Activated T-cell treated with anti-CD3 and anti-CD28 coated beads, Interleukin-2, amount 50 U/mL, for 24 hours (primary cell): Measurements from ENCODE around the gene TSPAN4.

ENCODE experiments used
- DNase-seq: peaks from one replicate; pipeline ENCODE4 v3.0.0-alpha.2; 2020
- H3K27ac Mint-ChIP-seq: 2 replicates; pipeline ENCODE4 v1.8.0; 2020; ENCODE audit warnings: mild to moderate bottlenecking, mixed read lengths
- H3K27me3 Mint-ChIP-seq: 2 replicates; pipeline ENCODE4 v1.8.0; 2020; ENCODE audit warnings: mixed read lengths
- H3K36me3 Mint-ChIP-seq: 2 replicates; pipeline ENCODE4 v1.8.0; 2020; ENCODE audit warnings: low read depth, mixed read lengths
- H3K4me1 Mint-ChIP-seq: 2 replicates; pipeline ENCODE4 v1.8.0; 2020; ENCODE audit warnings: low read depth, mixed read lengths
- H3K4me3 Mint-ChIP-seq: 2 replicates; pipeline ENCODE4 v1.8.0; 2020; ENCODE audit warnings: mild to moderate bottlenecking, moderate library complexity, mixed read lengths
- H3K9me3 Mint-ChIP-seq: 2 replicates; pipeline ENCODE4 v1.8.0; 2020; ENCODE audit warnings: mixed read lengths

The TSPAN4 gene

GRCh38 chr11:813456-814096, 29.1 kb upstream of the TSPAN4 start:
- peak overlapping the region; percentile 96 for H3K27ac Mint-ChIP-seq
- no peaks in the 10 kb centered on the region for H3K9me3 Mint-ChIP-seq
- peaks cover 72% of the 10 kb centered on the region for H3K36me3 Mint-ChIP-seq
- H3K4me1 Mint-ChIP-seq: peaks cover 30% of the 10 kb centered on the region
- no peaks in the 10 kb centered on the region for H3K27me3 Mint-ChIP-seq
- peak; percentile 55 for DNase-seq
- peak overlapping the region; percentile 10 for H3K4me3 Mint-ChIP-seq

DNA sequence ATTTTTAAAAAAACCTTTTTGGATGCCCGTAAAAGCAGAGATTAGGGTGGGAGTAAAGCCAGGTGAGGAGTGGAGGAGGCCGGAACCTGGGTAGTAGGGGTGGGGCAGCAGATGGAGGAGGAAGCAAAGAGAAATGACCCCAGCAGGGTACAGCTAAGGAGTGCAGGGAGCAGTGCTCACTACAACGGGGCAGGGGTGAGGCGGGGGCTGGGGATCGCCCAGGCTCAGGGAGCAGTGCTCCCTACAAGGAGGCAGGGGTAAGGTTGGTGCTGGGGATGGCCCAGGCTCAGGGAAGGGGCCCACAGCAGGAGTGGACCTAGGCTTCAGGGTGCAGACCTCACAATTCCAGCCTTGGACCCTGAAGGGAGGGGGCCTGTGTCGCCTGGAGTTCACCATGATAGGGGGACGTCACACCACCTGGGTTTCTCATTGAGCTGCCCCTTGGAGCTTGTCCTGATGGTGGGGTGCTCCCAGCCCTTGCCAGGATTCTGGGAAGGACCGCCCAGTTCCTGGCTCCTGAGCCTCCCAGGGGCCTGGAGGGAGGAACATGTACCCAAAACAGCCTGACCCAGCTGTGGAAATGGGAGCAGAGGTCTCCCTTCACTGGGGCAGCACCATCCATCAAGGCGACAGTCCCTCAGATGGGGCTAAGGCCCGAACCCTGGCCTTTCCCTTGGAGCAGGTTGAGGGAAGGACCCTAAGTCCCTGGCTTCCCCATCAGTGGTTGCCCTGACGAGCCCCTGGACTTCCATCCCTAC, 26.8 kb upstream of the TSPAN4 start:
- no peaks in the 10 kb centered on the region for H3K9me3 Mint-ChIP-seq
- H3K36me3 Mint-ChIP-seq: peaks cover 53% of the 10 kb centered on the region
- no peaks in the 10 kb centered on the region for H3K27me3 Mint-ChIP-seq
- H3K4me1 Mint-ChIP-seq: peaks cover 34% of the 10 kb centered on the region
- no peak overlapping the region for H3K4me3 Mint-ChIP-seq
- DNase-seq: no peak
- peak overlapping the region; percentile 44 for H3K27ac Mint-ChIP-seq

- Mint-ChIP-seq H3K4me3 (no peak overlapping the region), H3K4me1 (peaks cover 33% of the 10 kb centered on the region), H3K27ac (peak overlapping the region; percentile 38), H3K27me3 (no peaks in the 10 kb centered on the region), H3K36me3 (peaks cover 47% of the 10 kb centered on the region), H3K9me3 (no peaks in the 10 kb centered on the region)
- no peak for DNase-seq
Observed at GRCh38 chr11:816433-816779, 26.2 kb upstream of the TSPAN4 start.

DNA sequence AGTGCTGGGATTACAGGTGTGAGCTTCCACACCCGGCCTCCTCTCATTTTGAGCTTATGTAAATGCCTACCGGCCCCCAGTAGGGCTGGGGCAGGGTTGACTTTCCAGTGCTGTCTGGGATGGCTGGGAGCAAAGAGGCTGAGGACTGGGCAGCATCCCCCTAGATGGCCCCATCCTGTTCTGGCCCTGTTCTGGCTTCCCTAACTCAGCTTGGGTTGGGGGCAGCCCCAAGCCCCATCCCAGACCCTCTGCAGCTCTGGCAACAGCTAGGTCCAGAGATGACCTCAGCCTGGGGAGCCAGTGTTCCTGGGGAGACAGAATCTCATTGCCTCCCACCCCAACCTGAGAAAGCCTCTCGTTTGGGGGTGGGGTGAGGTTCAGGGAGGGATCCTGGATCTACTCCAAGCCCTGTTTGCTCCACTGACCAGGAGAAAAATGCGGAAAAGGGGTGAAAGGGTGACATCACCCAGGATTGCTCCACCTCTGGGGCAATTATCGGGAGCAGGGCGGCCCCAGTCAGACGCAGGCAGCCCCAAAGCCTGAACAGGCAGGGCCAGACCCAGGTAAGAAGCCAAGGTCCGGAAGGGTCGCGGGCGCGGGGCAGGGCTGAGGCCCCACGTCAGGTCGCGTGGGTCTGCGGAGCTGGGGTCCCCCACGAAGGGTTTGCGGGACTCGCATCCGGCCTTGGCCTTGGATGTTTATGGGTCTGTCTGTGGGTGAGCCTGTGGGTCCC, 24.1 kb upstream of the TSPAN4 start, which contains the start of gene PNPLA2:
PNPLA2 (plus strand) TSS at position 519 of the 733 bp plus-strand sequence. CDS start 805 bp downstream, outside the sequence.
- H3K27me3 Mint-ChIP-seq: no peaks in the 10 kb centered on the region
- H3K9me3 Mint-ChIP-seq: no peaks in the 10 kb centered on the region
- peak within 1 kb of the TSS; percentile 85 for H3K27ac Mint-ChIP-seq
- H3K36me3 Mint-ChIP-seq: peaks cover 38% of the 10 kb centered on the region
- H3K4me3 Mint-ChIP-seq: peak within 1 kb of the TSS; percentile 80
- no peak for DNase-seq
- peaks cover 23% of the 10 kb centered on the region for H3K4me1 Mint-ChIP-seq

- Mint-ChIP-seq H3K4me1 (peaks cover 20% of the 10 kb centered on the region), H3K27me3 (no peaks in the 10 kb centered on the region), H3K4me3 (peak overlapping the region; percentile 80), H3K27ac (peak overlapping the region; percentile 78), H3K36me3 (peaks cover 34% of the 10 kb centered on the region), H3K9me3 (no peaks in the 10 kb centered on the region)
- peak; percentile 92 for DNase-seq
Observed at GRCh38 chr11:819129-819931, 23.3 kb upstream of the TSPAN4 start.

GRCh38 chr11:819943-820649, 22.6 kb upstream of the TSPAN4 start:
- Mint-ChIP-seq H3K36me3 (peaks cover 31% of the 10 kb centered on the region), H3K27ac (peak overlapping the region; percentile 78), H3K27me3 (no peaks in the 10 kb centered on the region), H3K9me3 (no peaks in the 10 kb centered on the region), H3K4me1 (peaks cover 20% of the 10 kb centered on the region), H3K4me3 (peak overlapping the region; percentile 80)
- DNase-seq: peak; percentile 90

GRCh38 chr11:820655-821511, 21.8 kb upstream of the TSPAN4 start:
- H3K4me3 Mint-ChIP-seq: peak overlapping the region; percentile 80
- peak overlapping the region; percentile 76 for H3K27ac Mint-ChIP-seq
- H3K36me3 Mint-ChIP-seq: peaks cover 32% of the 10 kb centered on the region
- no peaks in the 10 kb centered on the region for H3K9me3 Mint-ChIP-seq
- no peak for DNase-seq
- peaks cover 20% of the 10 kb centered on the region for H3K4me1 Mint-ChIP-seq
- H3K27me3 Mint-ChIP-seq: no peaks in the 10 kb centered on the region

GRCh38 chr11:821512-822371, 20.9 kb upstream of the TSPAN4 start:
- H3K9me3 Mint-ChIP-seq: no peaks in the 10 kb centered on the region
- H3K27me3 Mint-ChIP-seq: peaks cover 4% of the 10 kb centered on the region
- peaks cover 25% of the 10 kb centered on the region for H3K4me1 Mint-ChIP-seq
- H3K36me3 Mint-ChIP-seq: peaks cover 26% of the 10 kb centered on the region
- peak overlapping the region; percentile 80 for H3K4me3 Mint-ChIP-seq
- no peak for DNase-seq
- no peak overlapping the region for H3K27ac Mint-ChIP-seq

- Mint-ChIP-seq H3K36me3 (peaks cover 26% of the 10 kb centered on the region), H3K4me3 (no peak overlapping the region), H3K27ac (peak overlapping the region; percentile 11), H3K27me3 (peaks cover 17% of the 10 kb centered on the region), H3K9me3 (no peaks in the 10 kb centered on the region), H3K4me1 (peaks cover 31% of the 10 kb centered on the region)
- no peak for DNase-seq
Observed at GRCh38 chr11:823441-824291, 19.0 kb upstream of the TSPAN4 start.

- H3K4me1 Mint-ChIP-seq: peaks cover 37% of the 10 kb centered on the region
Observed at GRCh38 chr11:824292-824880, 18.3 kb upstream of the TSPAN4 start.

GRCh38 chr11:824942-825341, 17.7 kb upstream of the TSPAN4 start:
- H3K4me3 Mint-ChIP-seq: no peak overlapping the region

More at GRCh38 chr11:824292-824880, 18.3 kb upstream of the TSPAN4 start:
- H3K9me3 Mint-ChIP-seq: no peaks in the 10 kb centered on the region
- no peak for DNase-seq
- H3K36me3 Mint-ChIP-seq: peaks cover 26% of the 10 kb centered on the region
- H3K4me3 Mint-ChIP-seq: no peak overlapping the region
- H3K27ac Mint-ChIP-seq: no peak overlapping the region
- peaks cover 24% of the 10 kb centered on the region for H3K27me3 Mint-ChIP-seq

More at GRCh38 chr11:824942-825341, 17.7 kb upstream of the TSPAN4 start:
- Mint-ChIP-seq H3K36me3 (peaks cover 26% of the 10 kb centered on the region), H3K9me3 (no peaks in the 10 kb centered on the region), H3K27ac (no peak overlapping the region), H3K27me3 (peaks cover 30% of the 10 kb centered on the region), H3K4me1 (peaks cover 42% of the 10 kb centered on the region)
- no peak for DNase-seq
